K562 (cell line): Measurements from ENCODE around the gene CPTP.

Experiments used
- CTCF ChIP-seq, 3 experiments: IDR thresholded peaks in 2 of 3; conservative IDR thresholded peaks in 1 of 3; 2 replicates each; pipeline ENCODE4 v1.5.1; 2011 to 2012; ENCODE audit warnings: low read length in 3 of 3, mild to moderate bottlenecking in 3 of 3, control low read depth in 2 of 3, improper control_type of control experiment in 1 of 3, inconsistent platforms in 1 of 3, low read depth in 1 of 3, mixed read lengths in 1 of 3, moderate library complexity in 1 of 3; ENCODE audit not compliant: insufficient read depth in 2 of 3
- FOXJ3 ChIP-seq: sonication (generic); formaldehyde crosslinking; IDR thresholded peaks from 2 replicates; pipeline ENCODE4 v1.4.0; 2020; ENCODE audit warnings: mild to moderate bottlenecking, missing genetic modification reagents
- GTF2F1 ChIP-seq: IDR thresholded peaks from 2 replicates; pipeline ENCODE4 v1.6.1; 2011; ENCODE audit warnings: low read depth, low read length, improper control_type of control experiment
- PTTG1 ChIP-seq: fragments of 450-650 bp; IDR thresholded peaks from 2 replicates; pipeline ENCODE4 v1.6.1; 2016; ENCODE audit warnings: low read depth, mild to moderate bottlenecking, missing genetic modification characterization, missing compliant biosample characterization
- ZNF592 ChIP-seq: fragments of 450-650 bp; IDR thresholded peaks from 2 replicates; pipeline ENCODE4 v1.6.1; 2017; ENCODE audit warnings: antibody characterized with exemption, mild to moderate bottlenecking

- TF ChIP-seq PTTG1 (tag) (no peak), CTCF (IDR thresholded peaks at IDR 0.05 in 2 of 3, conservative IDR thresholded peaks at IDR 0.05 in 1 of 3; ENCODE audit: insufficient read depth in 2 of 3, low read depth in 1 of 3, low read length in 3 of 3) (peak; percentile 58 to 71 (median 66)), ZNF592 (no peak), GTF2F1 (no peak), FOXJ3 (no peak)
These were observed 22.6 kb upstream of the CPTP start for GRCh38 chr1:1302006-1302430.
